Parietal lobe (tissue), 2 donors: ENCODE measurements around the gene XRRA1. TPM values are rescaled to one million over a fixed set of nuclear protein-coding genes. Genes with fewer than 3 reads are reported as not detected.

Experiments
- small RNA-seq: library from RNA; depleted of rRNA; stranded (forward); fragments of <200 nt; gene quantifications from one replicate; pipeline ENCODE3, GENCODE V24; 2014; ENCODE audit warnings: low replicate concordance
- total RNA-seq: library from RNA; depleted of rRNA; stranded (reverse); fragments of >200 nt; gene quantifications from one replicate; pipeline ENCODE4 v1.2.3, GENCODE V29; 2014

XRRA1 gene, protein sequence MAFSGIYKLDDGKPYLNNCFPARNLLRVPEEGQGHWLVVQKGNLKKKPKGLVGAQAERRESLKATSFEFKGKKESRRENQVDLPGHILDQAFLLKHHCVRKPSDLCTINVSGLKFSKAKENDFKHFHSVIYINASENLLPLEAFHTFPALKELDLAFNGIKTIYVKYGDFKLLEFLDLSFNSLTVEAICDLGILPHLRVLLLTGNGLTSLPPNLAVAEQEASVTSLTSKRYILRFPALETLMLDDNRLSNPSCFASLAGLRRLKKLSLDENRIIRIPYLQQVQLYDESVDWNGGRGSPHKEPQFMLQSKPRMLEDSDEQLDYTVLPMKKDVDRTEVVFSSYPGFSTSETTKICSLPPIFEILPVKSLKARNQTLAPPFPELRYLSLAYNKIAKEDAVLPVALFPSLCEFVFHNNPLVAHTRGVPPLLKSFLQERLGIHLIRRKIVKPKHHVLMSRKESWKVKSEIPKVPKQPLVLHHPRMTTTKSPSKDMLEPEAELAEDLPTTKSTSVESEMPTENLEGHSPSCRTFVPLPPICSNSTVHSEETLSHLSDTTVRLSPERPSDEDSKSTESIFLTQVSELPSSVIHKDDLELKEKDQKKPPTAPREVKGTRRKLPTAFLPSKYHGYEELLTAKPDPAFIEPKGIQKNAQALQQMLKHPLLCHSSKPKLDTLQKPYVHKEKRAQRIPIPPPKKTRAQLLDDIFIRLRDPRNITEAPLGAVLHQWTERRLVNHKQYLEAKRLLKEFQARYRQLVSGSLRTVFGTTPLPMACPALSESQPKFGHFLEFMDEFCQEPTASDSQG
- total RNA-seq, result 14.4 TPM

DNA sequence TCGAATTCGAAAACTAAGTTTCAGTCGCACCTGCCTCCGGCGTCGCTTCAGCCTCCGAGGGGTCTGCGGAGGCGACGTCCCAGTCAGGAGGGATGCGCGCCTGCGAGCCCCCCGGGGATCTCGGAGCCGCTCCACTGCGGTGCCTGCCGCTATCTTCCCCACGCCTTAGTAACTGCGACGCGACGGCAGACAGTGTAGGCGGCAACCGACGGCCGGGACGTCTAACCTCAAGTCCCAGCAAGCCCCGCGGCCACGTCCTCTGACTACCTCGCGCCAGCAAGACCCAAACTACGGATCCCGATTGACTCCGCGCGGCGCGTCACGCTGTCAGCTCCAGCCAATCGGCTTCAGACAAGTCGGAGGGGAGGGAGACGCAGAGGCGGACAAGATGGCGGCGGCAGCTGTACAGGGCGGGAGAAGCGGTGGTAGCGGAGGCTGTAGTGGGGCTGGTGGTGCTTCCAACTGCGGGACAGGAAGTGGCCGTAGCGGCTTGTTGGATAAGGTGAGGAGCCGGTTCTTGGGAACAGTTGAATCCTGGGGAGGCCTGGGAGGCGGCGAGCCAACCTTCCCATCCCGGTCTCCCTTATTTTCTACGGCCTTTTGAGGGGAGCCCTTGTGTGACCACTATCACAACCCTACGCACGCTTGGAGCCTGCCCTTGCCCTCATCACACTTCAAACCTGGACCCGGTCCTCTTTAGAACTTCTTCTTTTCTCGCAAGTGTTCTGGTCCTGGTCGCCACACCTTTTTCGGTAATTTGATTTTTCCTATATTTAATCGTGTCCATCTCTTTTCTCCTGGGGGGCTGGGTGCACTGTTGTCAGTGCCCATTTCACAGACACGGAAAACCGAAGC lies at the start of gene XRRA1, which contains the start of gene SPCS2:
Gene XRRA1, minus strand, starts transcription at position 194 of the 855 bp plus-strand sequence. CDS start 8,213 bp downstream, outside the sequence.
Gene SPCS2, plus strand, starts transcription at position 369 of the 855 bp plus-strand sequence. Its CDS starts 20 bp downstream, at position 389.

DNA sequence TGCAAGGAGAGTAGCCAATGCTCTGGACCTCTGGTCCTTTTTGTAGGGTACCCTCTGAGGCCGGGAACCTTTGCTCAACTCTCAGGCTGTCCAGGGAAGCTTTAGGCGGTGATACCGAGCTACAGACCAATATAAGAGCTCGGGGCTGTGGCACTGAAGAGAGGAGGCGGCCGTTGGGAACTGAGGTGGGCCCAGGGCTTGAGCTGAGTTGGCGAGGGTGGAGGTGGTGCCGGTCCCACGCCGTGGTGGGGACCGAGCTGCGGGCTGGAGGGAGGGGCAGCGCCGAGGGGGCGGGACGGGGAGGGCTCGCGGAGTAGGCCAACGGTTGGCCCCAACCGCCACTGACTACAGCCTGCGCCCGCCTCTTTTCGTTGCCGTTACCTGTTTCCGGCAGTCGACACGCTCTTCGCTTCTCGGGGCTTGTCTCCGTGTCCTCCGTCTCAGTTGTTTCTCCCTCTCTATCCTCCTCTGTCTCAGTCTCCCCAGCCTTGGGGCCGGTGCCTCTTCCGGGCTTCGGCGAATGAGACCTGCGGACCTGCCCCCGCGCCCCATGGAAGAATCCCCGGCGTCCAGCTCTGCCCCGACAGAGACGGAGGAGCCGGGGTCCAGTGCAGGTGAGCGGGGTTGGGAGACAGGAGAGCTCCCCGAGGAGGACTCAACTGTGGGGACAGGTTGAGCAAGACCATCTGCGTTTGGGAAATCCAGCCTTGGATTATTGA lies 39.8 kb upstream of the XRRA1 start, which contains the start of gene NEU3:
Gene NEU3, plus strand, starts transcription at position 393 of the 719 bp plus-strand sequence. Its CDS starts 128 bp downstream, at position 521.

Small RNA genes lying within 50 kb of the gene (small RNA-seq; reads per million reads assigned to genes)
- not detected for gene RN7SL239P
- gene RNU6-216P, result not detected

Other genes starting within 250 kb of the XRRA1 start
- not detected for gene CHRDL2, start 217.7 kb downstream of the XRRA1 start, total RNA-seq
- gene RNF169, start 200.2 kb downstream of the XRRA1 start, total RNA-seq, result 49.1 TPM
- 12.2 TPM for gene SPCS2, start 175 bp upstream of the XRRA1 start, total RNA-seq
- gene NEU3, start 39.8 kb upstream of the XRRA1 start, total RNA-seq, result 22.8 TPM
- not detected for gene OR2AT4, start 147.8 kb upstream of the XRRA1 start, total RNA-seq
- gene SLCO2B1, start 202.0 kb upstream of the XRRA1 start, total RNA-seq, result 16.9 TPM